CD4-positive, alpha-beta T cell treated with Interferon alpha-2 for 1 hour (primary cell): ENCODE measurements around the gene GOLGA6L2.
"Not testable (repeated sequence)": the region's sequence is repeated elsewhere in the genome, so short reads cannot be mapped to it uniquely, and the experiment has no call there.

ENCODE experiments used
- DNase-seq, 2 donors: peaks; one replicate each; pipeline ENCODE4 v3.0.0-alpha.2; 2020 to 2022

Gene GOLGA6L2

GRCh38 chr15:23447107-23447500 lies at the start of gene GOLGA6L2:
Gene GOLGA6L2 (minus strand): TSS chr15:23447243. CDS start chr15:23447181, 62 bp downstream.
- DNase-seq = no peak

GRCh38 chr15:23484870-23485269 lies 37.8 kb upstream of the GOLGA6L2 start:
- DNase-seq = no peak

GRCh38 chr15:23483821-23484299 lies 36.8 kb upstream of the GOLGA6L2 start:
- DNase-seq = no peak

GRCh38 chr15:23482764-23483489 lies 35.9 kb upstream of the GOLGA6L2 start:
- DNase-seq = no peak

GRCh38 chr15:23482228-23482627 lies 35.2 kb upstream of the GOLGA6L2 start:
- DNase-seq = no peak

GRCh38 chr15:23477920-23478319 lies 30.9 kb upstream of the GOLGA6L2 start:
- no peak for DNase-seq

GRCh38 chr15:23472678-23473077 lies 25.6 kb upstream of the GOLGA6L2 start:
- DNase-seq = no peak

- DNase-seq = no peak
Measured at GRCh38 chr15:23472033-23472432, 25.0 kb upstream of the GOLGA6L2 start.

- no peak for DNase-seq
Measured at GRCh38 chr15:23467110-23467600, 20.1 kb upstream of the GOLGA6L2 start.

- DNase-seq = no peak
Measured at GRCh38 chr15:23457890-23458289, 10.8 kb upstream of the GOLGA6L2 start.

GRCh38 chr15:23446215-23447106 lies 582 bp downstream of the GOLGA6L2 start:
- no peak for DNase-seq

- DNase-seq = no peak
Measured at GRCh38 chr15:23444269-23444668, 2.8 kb downstream of the GOLGA6L2 start.

GRCh38 chr15:23441204-23441603 lies 5.8 kb downstream of the GOLGA6L2 start:
- DNase-seq = no peak

GRCh38 chr15:23440596-23440995 lies 6.4 kb downstream of the GOLGA6L2 start:
- DNase-seq = no peak

- DNase-seq = no peak
Measured at GRCh38 chr15:23439513-23439912, 7.5 kb downstream of the GOLGA6L2 start.

GRCh38 chr15:23438816-23439466 lies 8.1 kb downstream of the GOLGA6L2 start:
- DNase-seq = no peak

GRCh38 chr15:23437673-23438072 lies 9.4 kb downstream of the GOLGA6L2 start:
- no peak for DNase-seq

GRCh38 chr15:23437146-23437545 lies 9.9 kb downstream of the GOLGA6L2 start:
- no peak for DNase-seq

GRCh38 chr15:23436421-23436820 lies 10.6 kb downstream of the GOLGA6L2 start:
- no peak for DNase-seq

GRCh38 chr15:23434699-23435098 lies 12.3 kb downstream of the GOLGA6L2 start:
- not testable (repeated sequence) for DNase-seq

GRCh38 chr15:23425327-23425726 lies 21.7 kb downstream of the GOLGA6L2 start:
- DNase-seq = not testable (repeated sequence)

GRCh38 chr15:23424111-23424904 lies 22.7 kb downstream of the GOLGA6L2 start:
- DNase-seq = no peak
